Measurements from ENCODE around the gene ITPRIP. TPM values are rescaled to one million over a fixed set of nuclear protein-coding genes. Genes with fewer than 3 reads are reported as not detected.

ITPRIP gene
- total RNA-seq, 2 donors from 2014 or later, result 56.2 to 62.5 TPM

DNA sequence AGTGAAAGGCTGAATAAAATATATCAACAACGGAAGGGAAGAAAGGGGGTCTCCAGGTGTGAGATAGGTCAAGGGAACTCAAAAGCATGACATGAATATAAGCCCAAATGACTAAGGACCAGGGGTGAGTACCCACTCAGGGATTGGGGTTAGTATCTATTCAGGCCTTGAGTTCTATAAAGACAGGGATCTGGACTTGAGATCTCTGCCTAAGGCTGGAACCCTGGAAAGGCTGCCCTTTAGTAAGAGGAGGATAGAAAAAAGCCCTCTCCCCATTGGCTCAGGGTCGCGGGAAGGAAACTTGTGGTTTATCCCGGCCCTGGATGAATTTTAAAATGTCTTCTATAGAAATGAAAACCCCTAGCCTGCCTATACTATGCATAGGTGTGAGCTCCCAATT, 2.4 kb upstream of the ITPRIP start:
- Histone ChIP-seq H3K4me3 (no peak overlapping the region), H3K36me3 (peaks cover 4% of the 10 kb centered on the region)
- DNase-seq (ENCODE audit: low spot score), result no peak

DNA sequence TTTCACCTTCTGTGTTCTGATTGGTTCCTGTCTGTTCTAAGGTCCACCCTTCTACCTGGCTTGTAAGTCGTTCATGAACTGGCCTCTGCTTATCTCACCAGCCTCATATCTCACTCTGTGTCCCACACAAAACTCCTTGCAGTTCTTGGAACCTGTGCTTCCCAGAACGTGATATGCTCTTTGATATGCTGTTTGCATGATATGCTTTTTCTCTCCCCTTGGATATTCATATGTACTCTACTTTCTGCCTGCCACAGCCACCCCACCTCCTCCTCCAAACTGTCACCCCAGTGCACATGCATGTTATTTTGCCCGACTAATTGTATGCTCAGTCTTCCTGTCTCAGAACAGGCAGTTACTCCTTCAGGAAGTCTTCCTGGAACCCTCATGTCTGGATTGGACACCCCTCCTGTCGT, 1.9 kb upstream of the ITPRIP start:
- H3K36me3 ChIP-seq, result peaks cover 4% of the 10 kb centered on the region
- TF ChIP-seq, protein P1, sequence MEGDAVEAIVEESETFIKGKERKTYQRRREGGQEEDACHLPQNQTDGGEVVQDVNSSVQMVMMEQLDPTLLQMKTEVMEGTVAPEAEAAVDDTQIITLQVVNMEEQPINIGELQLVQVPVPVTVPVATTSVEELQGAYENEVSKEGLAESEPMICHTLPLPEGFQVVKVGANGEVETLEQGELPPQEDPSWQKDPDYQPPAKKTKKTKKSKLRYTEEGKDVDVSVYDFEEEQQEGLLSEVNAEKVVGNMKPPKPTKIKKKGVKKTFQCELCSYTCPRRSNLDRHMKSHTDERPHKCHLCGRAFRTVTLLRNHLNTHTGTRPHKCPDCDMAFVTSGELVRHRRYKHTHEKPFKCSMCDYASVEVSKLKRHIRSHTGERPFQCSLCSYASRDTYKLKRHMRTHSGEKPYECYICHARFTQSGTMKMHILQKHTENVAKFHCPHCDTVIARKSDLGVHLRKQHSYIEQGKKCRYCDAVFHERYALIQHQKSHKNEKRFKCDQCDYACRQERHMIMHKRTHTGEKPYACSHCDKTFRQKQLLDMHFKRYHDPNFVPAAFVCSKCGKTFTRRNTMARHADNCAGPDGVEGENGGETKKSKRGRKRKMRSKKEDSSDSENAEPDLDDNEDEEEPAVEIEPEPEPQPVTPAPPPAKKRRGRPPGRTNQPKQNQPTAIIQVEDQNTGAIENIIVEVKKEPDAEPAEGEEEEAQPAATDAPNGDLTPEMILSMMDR (IDR thresholded peaks at IDR 0.05), result no peak
- no peaks in the 10 kb centered on the region for H3K27me3 ChIP-seq
- peak overlapping the region; percentile 99 to 100 for H3K27ac ChIP-seq
- no peak for DNase-seq (ENCODE audit: low spot score)
- H3K9me3 ChIP-seq, result no peaks in the 10 kb centered on the region
- peaks cover 0 to 54% of the 10 kb centered on the region in 2 donors for H3K4me1 ChIP-seq
- H3K4me3 ChIP-seq, result peak overlapping the region; percentile 94 to 97

More for the DNA sequence above, 2.4 kb upstream of the ITPRIP start:
- Histone ChIP-seq H3K4me1 (peaks cover 0 to 49% of the 10 kb centered on the region in 2 donors), H3K27ac (peak overlapping the region; percentile 99 to 100), H3K27me3 (no peaks in the 10 kb centered on the region), H3K9me3 (no peaks in the 10 kb centered on the region)
- TF ChIP-seq, protein P1 (IDR thresholded peaks at IDR 0.05), result no peak

GRCh38 chr10:104339469-104340110, 1.3 kb upstream of the ITPRIP start:
- Histone ChIP-seq H3K27ac (peak overlapping the region; percentile 99 to 100), H3K36me3 (peaks cover 9% of the 10 kb centered on the region), H3K27me3 (no peaks in the 10 kb centered on the region), H3K4me3 (peak overlapping the region; percentile 94 to 97), H3K9me3 (no peaks in the 10 kb centered on the region), H3K4me1 (peaks cover 0 to 59% of the 10 kb centered on the region in 2 donors)
- DNase-seq (ENCODE audit: low spot score), result no peak
- TF ChIP-seq, protein P1 (IDR thresholded peaks at IDR 0.05), result no peak

DNA sequence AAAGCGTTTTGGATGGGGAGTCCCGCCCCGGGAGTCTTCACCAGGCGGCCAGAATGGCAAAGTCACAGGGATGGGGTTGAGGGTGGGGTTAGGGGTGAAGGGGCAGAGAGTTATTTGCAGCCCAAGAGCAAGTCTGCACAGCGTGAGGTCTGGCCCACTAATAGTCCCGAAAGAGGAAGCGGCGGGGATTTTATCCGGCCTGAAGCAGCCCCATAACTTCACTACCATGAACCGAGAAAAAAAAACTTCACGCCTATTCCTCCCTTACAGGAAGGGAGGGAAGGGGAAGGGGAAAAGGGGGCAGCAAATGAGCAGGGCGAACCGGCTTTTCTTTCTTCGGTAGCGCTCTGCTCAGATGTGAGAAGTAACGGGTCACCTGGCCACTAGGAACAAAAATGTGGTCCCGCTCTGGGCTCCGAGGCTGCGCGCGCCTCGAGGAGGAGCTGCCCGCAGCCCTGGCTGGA, 712 bp downstream of the ITPRIP start:
- Histone ChIP-seq H3K9me3 (no peaks in the 10 kb centered on the region), H3K4me1 (peaks cover 0 to 63% of the 10 kb centered on the region in 2 donors), H3K27me3 (no peaks in the 10 kb centered on the region), H3K4me3 (peak overlapping the region; percentile 94 to 97), H3K36me3 (peaks cover 15% of the 10 kb centered on the region), H3K27ac (peak overlapping the region; percentile 99 to 100)
- TF ChIP-seq, protein P1 (IDR thresholded peaks at IDR 0.05), result no peak
- no peak for DNase-seq (ENCODE audit: low spot score)

- DNase-seq (ENCODE audit: low spot score), result no peak
These were observed 1.3 kb downstream of the ITPRIP start for GRCh38 chr10:104336821-104337467.

More at GRCh38 chr10:104336821-104337467, 1.3 kb downstream of the ITPRIP start:
- TF ChIP-seq, protein P1 (IDR thresholded peaks at IDR 0.05), result no peak
- H3K4me1 ChIP-seq, result peaks cover 0 to 70% of the 10 kb centered on the region in 2 donors
- no peaks in the 10 kb centered on the region for H3K27me3 ChIP-seq
- peak overlapping the region; percentile 94 to 97 for H3K4me3 ChIP-seq
- H3K27ac ChIP-seq, result peak overlapping the region; percentile 99 to 100
- no peaks in the 10 kb centered on the region for H3K9me3 ChIP-seq
- peaks cover 15% of the 10 kb centered on the region for H3K36me3 ChIP-seq
